Lower leg skin (tissue), 3 donors: ENCODE results near the gene UTF1.

Experiments
- POLR2A ChIP-seq, 2 donors: fragments of 450-650 bp; IDR thresholded peaks; one replicate each; pipeline ENCODE4 v1.6.1; 2016 to 2017; ENCODE audit warnings: antibody characterized with exemption in 2 of 2, mild to moderate bottlenecking in 1 of 2, moderate library complexity in 1 of 2
- TF ChIP-seq, protein P1 (sequence below), 3 donors: fragments of 450-650 bp; IDR thresholded peaks; one replicate each; pipeline ENCODE4 v1.5.1; 2016; ENCODE audit warnings: antibody characterized with exemption in 3 of 3, mild to moderate bottlenecking in 3 of 3, moderate library complexity in 2 of 3

- TF ChIP-seq, protein P1, sequence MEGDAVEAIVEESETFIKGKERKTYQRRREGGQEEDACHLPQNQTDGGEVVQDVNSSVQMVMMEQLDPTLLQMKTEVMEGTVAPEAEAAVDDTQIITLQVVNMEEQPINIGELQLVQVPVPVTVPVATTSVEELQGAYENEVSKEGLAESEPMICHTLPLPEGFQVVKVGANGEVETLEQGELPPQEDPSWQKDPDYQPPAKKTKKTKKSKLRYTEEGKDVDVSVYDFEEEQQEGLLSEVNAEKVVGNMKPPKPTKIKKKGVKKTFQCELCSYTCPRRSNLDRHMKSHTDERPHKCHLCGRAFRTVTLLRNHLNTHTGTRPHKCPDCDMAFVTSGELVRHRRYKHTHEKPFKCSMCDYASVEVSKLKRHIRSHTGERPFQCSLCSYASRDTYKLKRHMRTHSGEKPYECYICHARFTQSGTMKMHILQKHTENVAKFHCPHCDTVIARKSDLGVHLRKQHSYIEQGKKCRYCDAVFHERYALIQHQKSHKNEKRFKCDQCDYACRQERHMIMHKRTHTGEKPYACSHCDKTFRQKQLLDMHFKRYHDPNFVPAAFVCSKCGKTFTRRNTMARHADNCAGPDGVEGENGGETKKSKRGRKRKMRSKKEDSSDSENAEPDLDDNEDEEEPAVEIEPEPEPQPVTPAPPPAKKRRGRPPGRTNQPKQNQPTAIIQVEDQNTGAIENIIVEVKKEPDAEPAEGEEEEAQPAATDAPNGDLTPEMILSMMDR (IDR thresholded peaks at IDR 0.05): no peak
- no peak for TF ChIP-seq POLR2A (IDR thresholded peaks at IDR 0.05)
Observed at GRCh38 chr10:133185421-133185820, 44.6 kb upstream of the UTF1 start.
